Panc1 (cell line): Measurements from ENCODE around the gene COP1. TPM values are rescaled to one million over a fixed set of nuclear protein-coding genes. Genes with fewer than 3 reads are reported as not detected.

ENCODE experiments used
- ATAC-seq: fragments of 200-7000 bp; cut with Tn5 transposase; 2 replicates; pipeline ENCODE4 v1.9.1; 2020; ENCODE audit warnings: mild to moderate bottlenecking, moderate library complexity
- BruUV-seq: library from RNA; stranded (reverse); fragments of 400-500 nt; replicated peaks from 2 replicates; lab custom pipeline; 2021; lab: Mats Ljungman, UMichigan
- CTCF ChIA-PET: fragments of 300-600 bp; sonication (Branson Sonifier 250); formaldehyde crosslinking; loops from one replicate; lab custom pipeline; 2022; ENCODE audit warnings: antibody characterized with exemption; lab: Charles Lee
- POLR2A ChIA-PET: fragments of 300-600 bp; sonication (Branson Sonifier 250); formaldehyde crosslinking; loops from one replicate; lab custom pipeline; 2022; ENCODE audit warnings: antibody characterized with exemption; lab: Charles Lee
- DNase-seq: peaks from one replicate; pipeline ENCODE4 v3.0.0-alpha.2; 2010; ENCODE audit warnings: low read depth, low spot score
- H3K27ac ChIP-seq: 2 replicates; pipeline ENCODE4 v1.5.1; 2011; ENCODE audit warnings: mild to moderate bottlenecking, low read length, inconsistent platforms
- H3K27me3 ChIP-seq: fragments of 200-500 bp; sonication (Bioruptor generic); 2 replicates; pipeline ENCODE4 v1.6.0; 2014; ENCODE audit warnings: low read length, inconsistent platforms; ENCODE audit not compliant: control insufficient read depth, insufficient read depth
- H3K36me3 ChIP-seq: fragments of 200-500 bp; sonication (Bioruptor generic); 2 replicates; pipeline ENCODE4 v1.5.1; 2014; ENCODE audit warnings: inconsistent platforms, mild to moderate bottlenecking, low read length, moderate library complexity; ENCODE audit not compliant: control insufficient read depth, insufficient read depth
- H3K4me1 ChIP-seq: 2 replicates; pipeline ENCODE4 v1.5.1; 2011; ENCODE audit warnings: inconsistent platforms, mild to moderate bottlenecking, low read length, moderate library complexity; ENCODE audit not compliant: control insufficient read depth, insufficient read depth
- H3K4me3 ChIP-seq, 2 experiments: 2 replicates each; pipeline ENCODE4 v1.5.1; 2011 to 2012; ENCODE audit warnings: low read depth in 2 of 2, low read length in 2 of 2, mild to moderate bottlenecking in 2 of 2, inconsistent platforms in 1 of 2, moderate library complexity in 1 of 2
- H3K9me3 ChIP-seq: fragments of 200-500 bp; sonication (Bioruptor generic); 2 replicates; pipeline ENCODE4 v1.5.1; 2014; ENCODE audit warnings: low read depth, mild to moderate bottlenecking, inconsistent platforms, low read length, moderate library complexity; ENCODE audit not compliant: control insufficient read depth, insufficient read depth
- CTCF ChIP-seq: fragments of 450-650 bp; IDR thresholded peaks from 2 replicates; pipeline ENCODE4 v1.5.1; 2017; ENCODE audit warnings: mild to moderate bottlenecking
- POLR2AphosphoS5 ChIP-seq: IDR thresholded peaks from 2 replicates; pipeline ENCODE4 v1.6.1; 2012; ENCODE audit warnings: mild to moderate bottlenecking, low read depth, low read length, moderate library complexity
- SIN3A ChIP-seq: IDR thresholded peaks from 2 replicates; pipeline ENCODE4 v1.6.1; 2012; ENCODE audit warnings: low read depth, mild to moderate bottlenecking, low read length, moderate library complexity, borderline replicate concordance; ENCODE audit not compliant: insufficient read depth
- TCF7L2 ChIP-seq: IDR thresholded peaks from 2 replicates; pipeline ENCODE4 v1.6.1; 2011; ENCODE audit warnings: mild to moderate bottlenecking, low read depth, low read length, inconsistent platforms
- in situ Hi-C: cut with HindIII; loops from 2 replicates; pipeline ENCODE4 v1.10.0; 2016; ENCODE audit warnings: low sequenced_read_pairs, low pct_unique_long_range_greater_than_20kb
- intact Hi-C: fragments of 100-400 bp; cut with micrococcal nuclease; formaldehyde crosslinking; loops from one replicate; pipeline ENCODE4 v1.10.0; 2022; ENCODE audit not compliant: unreplicated experiment
- total RNA-seq: library from RNA; stranded (reverse); gene quantifications from one replicate; pipeline ENCODE4 v1.2.1, GENCODE V29; 2021; ENCODE audit not compliant: unreplicated experiment
- TF ChIP-seq, protein P1 (sequence below), 2 experiments: IDR thresholded peaks; 2 replicates each; pipeline ENCODE4 v1.6.1; 2011 to 2012; ENCODE audit warnings: low read depth in 2 of 2, control low read depth in 1 of 2, low read length in 1 of 2, mild to moderate bottlenecking in 1 of 2, moderate library complexity in 1 of 2; ENCODE audit not compliant: insufficient read depth in 1 of 2

The COP1 gene
- total RNA-seq, 1 experiment from 2014 or later: 36.5 TPM

- no TSS peak for BruUV-seq
- no peaks in the 10 kb centered on the region for H3K27me3 ChIP-seq
- ChIA-PET POLR2A (no interaction called here), CTCF (no interaction called here)
- no peaks in the 10 kb centered on the region for H3K4me1 ChIP-seq
- H3K27ac ChIP-seq: no peak overlapping the region
- TF ChIP-seq SIN3A (no peak), TCF7L2 (no peak), POLR2AphosphoS5 (no peak), CTCF (no peak)
- TF ChIP-seq, protein P1, sequence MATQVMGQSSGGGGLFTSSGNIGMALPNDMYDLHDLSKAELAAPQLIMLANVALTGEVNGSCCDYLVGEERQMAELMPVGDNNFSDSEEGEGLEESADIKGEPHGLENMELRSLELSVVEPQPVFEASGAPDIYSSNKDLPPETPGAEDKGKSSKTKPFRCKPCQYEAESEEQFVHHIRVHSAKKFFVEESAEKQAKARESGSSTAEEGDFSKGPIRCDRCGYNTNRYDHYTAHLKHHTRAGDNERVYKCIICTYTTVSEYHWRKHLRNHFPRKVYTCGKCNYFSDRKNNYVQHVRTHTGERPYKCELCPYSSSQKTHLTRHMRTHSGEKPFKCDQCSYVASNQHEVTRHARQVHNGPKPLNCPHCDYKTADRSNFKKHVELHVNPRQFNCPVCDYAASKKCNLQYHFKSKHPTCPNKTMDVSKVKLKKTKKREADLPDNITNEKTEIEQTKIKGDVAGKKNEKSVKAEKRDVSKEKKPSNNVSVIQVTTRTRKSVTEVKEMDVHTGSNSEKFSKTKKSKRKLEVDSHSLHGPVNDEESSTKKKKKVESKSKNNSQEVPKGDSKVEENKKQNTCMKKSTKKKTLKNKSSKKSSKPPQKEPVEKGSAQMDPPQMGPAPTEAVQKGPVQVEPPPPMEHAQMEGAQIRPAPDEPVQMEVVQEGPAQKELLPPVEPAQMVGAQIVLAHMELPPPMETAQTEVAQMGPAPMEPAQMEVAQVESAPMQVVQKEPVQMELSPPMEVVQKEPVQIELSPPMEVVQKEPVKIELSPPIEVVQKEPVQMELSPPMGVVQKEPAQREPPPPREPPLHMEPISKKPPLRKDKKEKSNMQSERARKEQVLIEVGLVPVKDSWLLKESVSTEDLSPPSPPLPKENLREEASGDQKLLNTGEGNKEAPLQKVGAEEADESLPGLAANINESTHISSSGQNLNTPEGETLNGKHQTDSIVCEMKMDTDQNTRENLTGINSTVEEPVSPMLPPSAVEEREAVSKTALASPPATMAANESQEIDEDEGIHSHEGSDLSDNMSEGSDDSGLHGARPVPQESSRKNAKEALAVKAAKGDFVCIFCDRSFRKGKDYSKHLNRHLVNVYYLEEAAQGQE (IDR thresholded peaks at IDR 0.05; ENCODE audit: insufficient read depth in 1 of 2, low read depth in 2 of 2, low read length in 1 of 2): no peak
- no peaks in the 10 kb centered on the region for H3K9me3 ChIP-seq
- intact Hi-C loops (no loop called here), in situ Hi-C loops (no loop called here)
- H3K36me3 ChIP-seq: no peaks in the 10 kb centered on the region
- no peak overlapping the region for H3K4me3 ChIP-seq
- ATAC-seq (no peak), DNase-seq (no peak)
Observed at GRCh38 chr1:176144526-176144925, 62.6 kb downstream of the COP1 start.

- DNase-seq (no peak), ATAC-seq (no peak)
- H3K27me3 ChIP-seq: no peaks in the 10 kb centered on the region
- no peak for TF ChIP-seq POLR2AphosphoS5
- TF ChIP-seq SIN3A: no peak
- TF ChIP-seq TCF7L2: no peak
- TF ChIP-seq CTCF: no peak
- TF ChIP-seq, protein P1 (IDR thresholded peaks at IDR 0.05; ENCODE audit: insufficient read depth in 1 of 2, low read depth in 2 of 2, low read length in 1 of 2): no peak
- POLR2A ChIA-PET: no interaction called here
- H3K4me3 ChIP-seq: no peak overlapping the region
- CTCF ChIA-PET: no interaction called here
- no peaks in the 10 kb centered on the region for H3K4me1 ChIP-seq
- intact Hi-C loops (no loop called here), in situ Hi-C loops (no loop called here)
- H3K9me3 ChIP-seq: no peaks in the 10 kb centered on the region
- no peak overlapping the region for H3K27ac ChIP-seq
- H3K36me3 ChIP-seq: no peaks in the 10 kb centered on the region
- no TSS peak for BruUV-seq
Observed at GRCh38 chr1:176142973-176143372, 64.1 kb downstream of the COP1 start.
